AG04450 (cell line): ENCODE data around the gene PKD1L1. TPM values are rescaled to one million over a fixed set of nuclear protein-coding genes. Genes with fewer than 3 reads are reported as not detected.

Source experiments
- CTCF ChIA-PET: fragments of 300-600, 350-600 bp; formaldehyde crosslinking; extraction: SDS; loops from one replicate; lab custom pipeline; 2022; ENCODE audit warnings: antibody characterized with exemption, inconsistent platforms; lab: Charles Lee
- POLR2A ChIA-PET: fragments of 350-600 bp; formaldehyde crosslinking; extraction: SDS; loops from one replicate; lab custom pipeline; 2021; ENCODE audit warnings: antibody characterized with exemption, inconsistent platforms; lab: Yijun Ruan, JAX
- DNase-seq: peaks from one replicate; pipeline ENCODE4 v3.0.0-alpha.2; 2011; ENCODE audit warnings: low read depth, low spot score
- H3K27ac ChIP-seq: one replicate; pipeline ENCODE4 v1.5.1; 2012; ENCODE audit warnings: low read depth, low read length, control low read depth
- H3K27me3 ChIP-seq: one replicate; pipeline ENCODE4 v1.6.0; 2012; ENCODE audit warnings: low read length; ENCODE audit not compliant: control insufficient read depth, insufficient read depth
- H3K4me3 ChIP-seq: 2 replicates; pipeline ENCODE4 v1.5.1; 2011; ENCODE audit warnings: mild to moderate bottlenecking, low read depth, low read length, control low read depth
- H3K9me3 ChIP-seq: 2 replicates; pipeline ENCODE4 v1.5.1; 2012; ENCODE audit warnings: low read length; ENCODE audit not compliant: control insufficient read depth, insufficient read depth
- CTCF ChIP-seq: IDR thresholded peaks from 2 replicates; pipeline ENCODE4 v1.5.1; 2011; ENCODE audit warnings: low read depth, low read length, control low read depth, inconsistent platforms
- polyA plus RNA-seq: library from polyadenylated mRNA; depleted of rRNA; stranded (reverse); fragments of >200 nt; gene quantifications from 2 replicates; pipeline ENCODE4 v1.2.3, GENCODE V29; 2011

Gene PKD1L1
- polyA plus RNA-seq, 1 experiment: 0.01 TPM

- H3K9me3 ChIP-seq: no peaks in the 10 kb centered on the region
- ChIA-PET POLR2A (no interaction called here), CTCF (interaction anchor here (0.6 to 1.2 kb wide), 4 partner anchors 29 to 650 kb away, joined by 3 to 4 read pairs (median 3); no protein-coding TSS in a partner anchor)
- H3K27me3 ChIP-seq: peaks cover 22% of the 10 kb centered on the region
- no peak overlapping the region for H3K27ac ChIP-seq
- no peak for TF ChIP-seq CTCF
- DNase-seq: no peak
- H3K4me3 ChIP-seq: no peak overlapping the region
Measured at GRCh38 chr7:47915616-47915976, 32.7 kb downstream of the PKD1L1 start.

- Histone ChIP-seq H3K27ac (no peak overlapping the region), H3K9me3 (no peaks in the 10 kb centered on the region), H3K27me3 (peaks cover 22% of the 10 kb centered on the region), H3K4me3 (no peak overlapping the region)
- POLR2A ChIA-PET: no interaction called here
- no peak for DNase-seq
- no peak for TF ChIP-seq CTCF
- CTCF ChIA-PET: interaction anchor here (0.6 to 1.2 kb wide), 4 partner anchors 30 to 649 kb away, joined by 3 to 4 read pairs (median 3); no protein-coding TSS in a partner anchor
Measured at GRCh38 chr7:47914717-47915615, 33.3 kb downstream of the PKD1L1 start.

GRCh38 chr7:47912332-47912731, 35.9 kb downstream of the PKD1L1 start:
- ChIA-PET CTCF (no interaction called here), POLR2A (no interaction called here)
- DNase-seq: no peak
- no peaks in the 10 kb centered on the region for H3K9me3 ChIP-seq
- TF ChIP-seq CTCF: no peak
- H3K27ac ChIP-seq: no peak overlapping the region
- H3K4me3 ChIP-seq: no peak overlapping the region
- H3K27me3 ChIP-seq: peaks cover 20% of the 10 kb centered on the region

GRCh38 chr7:47908720-47909119, 39.5 kb downstream of the PKD1L1 start:
- H3K27me3 ChIP-seq: peaks cover 19% of the 10 kb centered on the region
- no peak overlapping the region for H3K27ac ChIP-seq
- TF ChIP-seq CTCF: no peak
- no peaks in the 10 kb centered on the region for H3K9me3 ChIP-seq
- no peak for DNase-seq
- ChIA-PET CTCF (no interaction called here), POLR2A (no interaction called here)
- H3K4me3 ChIP-seq: no peak overlapping the region

- ChIA-PET POLR2A (no interaction called here), CTCF (no interaction called here)
- no peak for TF ChIP-seq CTCF
- H3K27ac ChIP-seq: no peak overlapping the region
- H3K27me3 ChIP-seq: peaks cover 18% of the 10 kb centered on the region
- no peak overlapping the region for H3K4me3 ChIP-seq
- no peaks in the 10 kb centered on the region for H3K9me3 ChIP-seq
- no peak for DNase-seq
Measured at GRCh38 chr7:47907981-47908616, 40.2 kb downstream of the PKD1L1 start.
